ENCODE data around the gene FAHD1. TPM values are rescaled to one million over a fixed set of nuclear protein-coding genes. Genes with fewer than 3 reads are reported as not detected.

FAHD1 gene
- total and polyA plus RNA-seq, 9 of the 15 experiments (the other 6 are each of a cell fraction or from before 2014, with no cell fraction given) = 2.2 to 20.9 (median 10.7) TPM

DNA sequence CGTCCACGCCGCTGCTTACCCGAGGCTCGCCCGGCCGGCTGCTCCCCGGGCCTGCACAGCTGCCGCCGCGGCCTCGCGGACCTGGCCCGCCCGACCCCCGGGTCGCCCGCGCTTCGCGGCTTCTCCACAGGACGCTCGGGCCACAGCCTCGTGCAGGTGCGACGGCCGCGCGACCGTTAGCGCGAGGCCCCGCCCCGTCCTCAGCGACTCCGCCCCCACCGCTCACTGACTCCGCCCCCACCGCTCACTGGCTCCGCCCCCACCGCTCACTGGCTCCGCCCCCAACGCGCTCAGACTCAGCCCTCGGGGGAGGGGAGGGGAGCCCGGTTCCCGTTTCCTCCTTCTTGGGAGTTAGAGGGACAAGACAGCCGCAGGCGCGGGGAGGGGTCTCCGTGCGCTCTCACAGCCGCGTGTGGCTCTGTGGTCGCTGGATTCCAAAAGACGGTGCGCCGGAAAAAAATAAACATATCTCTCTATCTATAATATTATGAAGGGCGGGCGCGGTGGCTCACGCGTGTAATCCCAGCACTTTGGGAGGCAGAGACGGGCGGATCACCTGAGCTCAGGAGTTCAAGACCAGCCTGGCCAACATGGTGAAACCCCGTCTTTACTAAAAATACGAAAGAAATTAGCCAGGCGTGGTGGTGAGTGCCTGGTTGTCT, 45.1 kb downstream of the FAHD1 start, which contains the start of gene MEIOB (continued):
- TF ChIP-seq, protein P1, sequence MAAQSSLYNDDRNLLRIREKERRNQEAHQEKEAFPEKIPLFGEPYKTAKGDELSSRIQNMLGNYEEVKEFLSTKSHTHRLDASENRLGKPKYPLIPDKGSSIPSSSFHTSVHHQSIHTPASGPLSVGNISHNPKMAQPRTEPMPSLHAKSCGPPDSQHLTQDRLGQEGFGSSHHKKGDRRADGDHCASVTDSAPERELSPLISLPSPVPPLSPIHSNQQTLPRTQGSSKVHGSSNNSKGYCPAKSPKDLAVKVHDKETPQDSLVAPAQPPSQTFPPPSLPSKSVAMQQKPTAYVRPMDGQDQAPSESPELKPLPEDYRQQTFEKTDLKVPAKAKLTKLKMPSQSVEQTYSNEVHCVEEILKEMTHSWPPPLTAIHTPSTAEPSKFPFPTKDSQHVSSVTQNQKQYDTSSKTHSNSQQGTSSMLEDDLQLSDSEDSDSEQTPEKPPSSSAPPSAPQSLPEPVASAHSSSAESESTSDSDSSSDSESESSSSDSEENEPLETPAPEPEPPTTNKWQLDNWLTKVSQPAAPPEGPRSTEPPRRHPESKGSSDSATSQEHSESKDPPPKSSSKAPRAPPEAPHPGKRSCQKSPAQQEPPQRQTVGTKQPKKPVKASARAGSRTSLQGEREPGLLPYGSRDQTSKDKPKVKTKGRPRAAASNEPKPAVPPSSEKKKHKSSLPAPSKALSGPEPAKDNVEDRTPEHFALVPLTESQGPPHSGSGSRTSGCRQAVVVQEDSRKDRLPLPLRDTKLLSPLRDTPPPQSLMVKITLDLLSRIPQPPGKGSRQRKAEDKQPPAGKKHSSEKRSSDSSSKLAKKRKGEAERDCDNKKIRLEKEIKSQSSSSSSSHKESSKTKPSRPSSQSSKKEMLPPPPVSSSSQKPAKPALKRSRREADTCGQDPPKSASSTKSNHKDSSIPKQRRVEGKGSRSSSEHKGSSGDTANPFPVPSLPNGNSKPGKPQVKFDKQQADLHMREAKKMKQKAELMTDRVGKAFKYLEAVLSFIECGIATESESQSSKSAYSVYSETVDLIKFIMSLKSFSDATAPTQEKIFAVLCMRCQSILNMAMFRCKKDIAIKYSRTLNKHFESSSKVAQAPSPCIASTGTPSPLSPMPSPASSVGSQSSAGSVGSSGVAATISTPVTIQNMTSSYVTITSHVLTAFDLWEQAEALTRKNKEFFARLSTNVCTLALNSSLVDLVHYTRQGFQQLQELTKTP (IDR thresholded peaks at IDR 0.05; ENCODE audit: low read depth in 1 of 2, partially characterized antibody in 2 of 2) = no peak
- no peak for TF ChIP-seq ZNF174 (CRISPR knock-in tag; IDR thresholded peaks at IDR 0.05)
- no peak for TF ChIP-seq SRSF1 (IDR thresholded peaks at IDR 0.05; ENCODE audit: low read depth, low read length)
- TF ChIP-seq SMARCA4 (IDR thresholded peaks at IDR 0.05) = peak; percentile 54
- no peak for TF ChIP-seq GATAD2A (IDR thresholded peaks at IDR 0.05)

DNA sequence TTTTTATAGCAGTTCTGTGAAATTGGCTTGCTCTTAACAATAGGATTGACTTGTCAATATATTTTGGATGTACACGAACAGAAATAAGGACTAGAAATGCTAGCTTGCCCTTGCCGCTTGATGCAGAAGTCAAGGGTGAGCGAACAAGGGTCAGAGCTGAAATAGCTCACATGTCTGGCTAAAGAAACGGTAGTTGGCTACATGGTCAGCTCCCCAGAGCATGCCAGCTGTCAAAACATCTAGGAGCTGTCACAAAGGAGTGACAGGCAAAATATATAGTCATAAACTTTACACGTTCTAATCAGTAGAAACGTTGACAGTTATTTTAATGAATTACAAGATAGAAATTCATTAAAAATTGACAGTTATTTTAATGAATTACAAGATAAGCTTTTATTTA, 47.8 kb downstream of the FAHD1 start:
- H3K4me1 ChIP-seq (replicated peaks in 1 of 2; ENCODE audit: control insufficient read depth in 2 of 2, insufficient read depth in 2 of 2, low read length in 2 of 2) = peaks cover 16 to 18% of the 10 kb centered on the region in 2 experiments
- intact Hi-C loops (cut with micrococcal nuclease) = no loop called here
- H3K27me3 ChIP-seq (ENCODE audit: control insufficient read depth in 2 of 2, insufficient read depth in 2 of 2, low read length in 2 of 2) = peaks cover 0 to 5% of the 10 kb centered on the region in 2 experiments; a peak in 3 of 5 replicates
- DNase-seq (ENCODE audit: extremely low read depth in 1 of 4, low spot score in 3 of 4) (no peak), FAIRE-seq (peak; percentile 76), ATAC-seq (no peak)
- in situ Hi-C loops (cut with MboI) = no loop called here
- no peak overlapping the region for H3K4me2 ChIP-seq (ENCODE audit: insufficient read depth, low read length)
- peaks cover 18% of the 10 kb centered on the region for H3K79me2 ChIP-seq (ENCODE audit: control insufficient read depth, insufficient read depth, low read length)
- peak overlapping the region; percentile 34; the same call in 1 of the 2 replicates for H2AFZ ChIP-seq (ENCODE audit: low read depth, low read length)
- no TSS peak for BruUV-seq (replicated peaks)
- peaks cover 8% of the 10 kb centered on the region; the same call in 1 of the 3 replicates for H3K36me3 ChIP-seq (ENCODE audit: control insufficient read depth, insufficient read depth, low read length)
- no peaks in the 10 kb centered on the region for H3K9me3 ChIP-seq (replicated peaks; ENCODE audit: control insufficient read depth, insufficient read depth, low read depth, low read length)
- no peaks in the 10 kb centered on the region for H3K9me1 ChIP-seq (ENCODE audit: control insufficient read depth, insufficient read depth, low read length)
- CTCF ChIA-PET (ENCODE audit: low intra/inter-chr PET ratio) = no interaction called here
- WGBS (ENCODE audit: insufficient coverage, low coverage, missing lambda C conversion rate) = 37% methylated on average over 6 of the region's 6 CpGs
- H3K27ac ChIP-seq (ENCODE audit: extremely low read depth, low read depth, low read length) = no peak overlapping the region
- POLR2A ChIA-PET = interaction anchor here (0.5 to 1.3 kb wide), 3 partner anchors 25 to 90 kb away, joined by 3 to 5 read pairs (median 5); partner anchors contain the start of gene RPS2
- no peak overlapping the region for H3K9ac ChIP-seq (ENCODE audit: insufficient read depth in 1 of 2, low read depth in 2 of 2, low read length in 2 of 2)
- no peak overlapping the region for H3K4me3 ChIP-seq
- no peaks in the 10 kb centered on the region for H4K20me1 ChIP-seq (replicated peaks; ENCODE audit: control insufficient read depth, insufficient read depth, low read length)
- TF ChIP-seq CTBP1 (IDR thresholded peaks at IDR 0.05; ENCODE audit: borderline replicate concordance) = no peak
- TF ChIP-seq, protein P2, sequence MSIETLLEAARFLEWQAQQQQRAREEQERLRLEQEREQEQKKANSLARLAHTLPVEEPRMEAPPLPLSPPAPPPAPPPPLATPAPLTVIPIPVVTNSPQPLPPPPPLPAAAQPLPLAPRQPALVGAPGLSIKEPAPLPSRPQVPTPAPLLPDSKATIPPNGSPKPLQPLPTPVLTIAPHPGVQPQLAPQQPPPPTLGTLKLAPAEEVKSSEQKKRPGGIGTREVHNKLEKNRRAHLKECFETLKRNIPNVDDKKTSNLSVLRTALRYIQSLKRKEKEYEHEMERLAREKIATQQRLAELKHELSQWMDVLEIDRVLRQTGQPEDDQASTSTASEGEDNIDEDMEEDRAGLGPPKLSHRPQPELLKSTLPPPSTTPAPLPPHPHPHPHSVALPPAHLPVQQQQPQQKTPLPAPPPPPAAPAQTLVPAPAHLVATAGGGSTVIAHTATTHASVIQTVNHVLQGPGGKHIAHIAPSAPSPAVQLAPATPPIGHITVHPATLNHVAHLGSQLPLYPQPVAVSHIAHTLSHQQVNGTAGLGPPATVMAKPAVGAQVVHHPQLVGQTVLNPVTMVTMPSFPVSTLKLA (conservative IDR thresholded peaks at IDR 0.05) = no peak
- TF ChIP-seq, protein P3, sequence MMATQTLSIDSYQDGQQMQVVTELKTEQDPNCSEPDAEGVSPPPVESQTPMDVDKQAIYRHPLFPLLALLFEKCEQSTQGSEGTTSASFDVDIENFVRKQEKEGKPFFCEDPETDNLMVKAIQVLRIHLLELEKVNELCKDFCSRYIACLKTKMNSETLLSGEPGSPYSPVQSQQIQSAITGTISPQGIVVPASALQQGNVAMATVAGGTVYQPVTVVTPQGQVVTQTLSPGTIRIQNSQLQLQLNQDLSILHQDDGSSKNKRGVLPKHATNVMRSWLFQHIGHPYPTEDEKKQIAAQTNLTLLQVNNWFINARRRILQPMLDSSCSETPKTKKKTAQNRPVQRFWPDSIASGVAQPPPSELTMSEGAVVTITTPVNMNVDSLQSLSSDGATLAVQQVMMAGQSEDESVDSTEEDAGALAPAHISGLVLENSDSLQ (IDR thresholded peaks at IDR 0.05) = peak; percentile 61
- peak; percentile 70 for TF ChIP-seq MEIS2 (IDR thresholded peaks at IDR 0.05; ENCODE audit: partially characterized antibody)
- TF ChIP-seq, protein P4, sequence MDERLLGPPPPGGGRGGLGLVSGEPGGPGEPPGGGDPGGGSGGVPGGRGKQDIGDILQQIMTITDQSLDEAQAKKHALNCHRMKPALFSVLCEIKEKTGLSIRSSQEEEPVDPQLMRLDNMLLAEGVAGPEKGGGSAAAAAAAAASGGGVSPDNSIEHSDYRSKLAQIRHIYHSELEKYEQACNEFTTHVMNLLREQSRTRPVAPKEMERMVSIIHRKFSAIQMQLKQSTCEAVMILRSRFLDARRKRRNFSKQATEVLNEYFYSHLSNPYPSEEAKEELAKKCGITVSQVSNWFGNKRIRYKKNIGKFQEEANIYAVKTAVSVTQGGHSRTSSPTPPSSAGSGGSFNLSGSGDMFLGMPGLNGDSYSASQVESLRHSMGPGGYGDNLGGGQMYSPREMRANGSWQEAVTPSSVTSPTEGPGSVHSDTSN (CRISPR knock-in tag; IDR thresholded peaks at IDR 0.05; ENCODE audit: low read depth) = no peak
- TF ChIP-seq, protein P4 (tag; conservative IDR thresholded peaks at IDR 0.05; ENCODE audit: low read depth) = peak; percentile 32; the same call in 1 of the 2 replicates

Data from K562 (cell line).